ENCODE data around the gene TLE3.

The TLE3 gene

GRCh38 chr15:70082281-70082900, 15.3 kb downstream of the TLE3 start:
- DNase-seq = no peak

- DNase-seq = no peak
Measured at GRCh38 chr15:70081612-70082011, 16.1 kb downstream of the TLE3 start.

GRCh38 chr15:70080347-70080746, 17.4 kb downstream of the TLE3 start:
- DNase-seq = no peak

GRCh38 chr15:70079888-70080287, 17.8 kb downstream of the TLE3 start:
- DNase-seq = no peak

- no peak for DNase-seq
Measured at GRCh38 chr15:70078578-70079417, 18.9 kb downstream of the TLE3 start.

GRCh38 chr15:70077188-70078147, 20.2 kb downstream of the TLE3 start:
- no peak for DNase-seq

GRCh38 chr15:70074380-70074779, 23.3 kb downstream of the TLE3 start:
- no peak for DNase-seq

GRCh38 chr15:70072479-70072878, 25.2 kb downstream of the TLE3 start:
- DNase-seq = no peak

- DNase-seq = no peak
Measured at GRCh38 chr15:70071799-70072198, 25.9 kb downstream of the TLE3 start.

GRCh38 chr15:70069716-70070115, 28.0 kb downstream of the TLE3 start:
- DNase-seq = no peak

GRCh38 chr15:70068783-70069565, 28.7 kb downstream of the TLE3 start:
- DNase-seq = no peak

- DNase-seq = no peak
Measured at GRCh38 chr15:70067681-70068080, 30.0 kb downstream of the TLE3 start.

- DNase-seq = no peak
Measured at GRCh38 chr15:70067011-70067410, 30.7 kb downstream of the TLE3 start.

- no peak for DNase-seq
Measured at GRCh38 chr15:70066447-70066846, 31.3 kb downstream of the TLE3 start.

GRCh38 chr15:70066004-70066403, 31.7 kb downstream of the TLE3 start:
- DNase-seq = no peak

GRCh38 chr15:70065006-70065722, 32.6 kb downstream of the TLE3 start:
- no peak for DNase-seq

- no peak for DNase-seq
Measured at GRCh38 chr15:70064441-70064840, 33.3 kb downstream of the TLE3 start.

GRCh38 chr15:70063980-70064379, 33.7 kb downstream of the TLE3 start:
- DNase-seq = no peak

- no peak for DNase-seq
Measured at GRCh38 chr15:70063261-70063925, 34.3 kb downstream of the TLE3 start.

GRCh38 chr15:70062321-70062956, 35.3 kb downstream of the TLE3 start:
- no peak for DNase-seq

All from CD4-positive, alpha-beta T cell treated with Interleukin-1 beta for 1 hour (primary cell).